Islet precursor cell (in vitro differentiated cells): ENCODE data around the gene TMEM132C.
"Not testable (repeated sequence)": the region's sequence is repeated elsewhere in the genome, so short reads cannot be mapped to it uniquely, and the experiment has no call there.

Source experiments
- DNase-seq: peaks from one replicate; pipeline ENCODE4 v3.0.0-alpha.2; 2018

TMEM132C gene

DNA sequence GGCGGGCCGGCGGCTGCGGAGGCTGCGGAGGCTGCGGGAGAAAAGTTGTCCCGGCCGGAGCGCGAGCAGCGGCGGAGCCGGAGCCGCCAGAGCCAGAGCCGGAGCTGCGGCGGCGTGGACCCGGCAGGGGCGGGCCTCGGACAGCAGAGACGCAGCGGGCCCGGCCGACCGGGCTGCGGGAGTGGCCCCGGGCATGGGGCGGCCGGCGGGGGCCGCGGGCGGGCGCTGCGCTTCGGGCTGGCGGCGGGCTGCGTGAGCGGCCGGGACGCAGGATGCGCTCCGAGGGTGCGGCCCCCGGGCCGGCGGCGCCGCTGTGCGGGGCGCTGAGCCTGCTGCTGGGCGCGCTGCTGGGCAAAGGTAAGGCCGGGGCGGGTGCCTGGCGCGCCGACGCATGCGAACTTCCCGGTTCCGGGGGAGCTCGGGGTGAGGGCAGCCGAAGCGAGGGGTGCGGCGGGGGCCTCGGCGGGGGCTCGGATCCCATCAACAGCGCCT, at the start of gene TMEM132C:
TMEM132C (plus strand) TSS at position 40 of the 492 bp plus-strand sequence; CDS start at position 273, 233 bp downstream.
- DNase-seq = peak; percentile 62

- peak; percentile 54 for DNase-seq
These were observed 42.7 kb upstream of the TMEM132C start for GRCh38 chr12:128224226-128224625.

DNA sequence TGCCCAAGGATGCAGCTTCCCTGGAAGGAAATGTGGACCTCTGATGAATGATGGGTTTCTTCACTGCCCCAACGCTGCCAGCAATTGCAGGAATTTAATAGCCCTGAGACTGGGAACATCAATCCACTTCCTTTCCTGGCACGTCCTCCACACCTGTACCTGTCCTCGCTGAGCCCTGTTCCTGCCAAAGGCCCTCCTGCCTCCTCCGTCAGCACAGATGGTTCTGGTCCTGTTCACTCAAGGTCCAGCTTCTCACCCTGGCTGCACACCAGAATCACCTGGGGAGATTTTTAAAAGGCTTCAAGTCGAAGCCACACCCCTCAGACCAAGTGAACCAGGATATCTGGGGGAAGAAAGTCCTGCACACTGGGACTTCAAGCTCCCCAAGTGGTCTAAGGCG, 38.4 kb upstream of the TMEM132C start:
- DNase-seq = no peak

DNA sequence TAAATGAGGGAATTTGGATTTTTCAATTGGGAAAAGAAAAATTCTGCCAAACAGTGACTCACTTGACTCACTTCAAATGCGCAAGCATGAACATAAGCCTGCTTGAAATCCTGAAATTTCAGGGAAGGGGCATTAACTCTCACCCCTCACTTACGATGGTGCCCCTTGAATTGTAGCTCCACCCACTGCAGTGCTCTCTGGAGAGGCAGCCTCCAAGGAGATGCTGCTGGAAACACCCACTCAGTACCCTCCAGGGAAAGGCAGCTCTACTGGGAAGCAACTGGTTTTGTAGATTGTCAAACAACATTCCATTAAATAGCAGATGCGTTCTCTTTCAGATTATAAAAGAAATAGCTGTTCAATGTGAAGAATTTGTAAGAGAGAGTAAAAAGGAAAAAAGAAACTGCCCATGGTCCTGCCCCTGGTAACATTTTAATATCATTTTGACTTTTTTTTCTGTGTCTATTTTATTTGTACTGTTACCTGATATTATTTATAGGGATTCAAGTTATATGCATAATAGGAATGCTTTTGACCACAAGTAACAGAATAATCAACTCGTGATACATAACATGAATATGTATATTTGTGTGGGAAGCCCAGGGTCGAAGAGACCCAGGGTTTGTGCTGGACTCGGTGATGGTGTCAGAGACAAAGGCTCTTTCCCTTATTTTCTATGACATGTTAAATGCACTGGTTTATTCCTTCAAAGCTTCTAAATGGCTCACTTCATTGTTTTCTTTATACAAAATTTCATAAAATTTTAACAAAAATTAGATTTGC, 31.1 kb upstream of the TMEM132C start:
- DNase-seq = no peak

- DNase-seq = no peak
These were observed 30.4 kb upstream of the TMEM132C start for GRCh38 chr12:128236525-128236924.

- no peak for DNase-seq
These were observed 26.2 kb upstream of the TMEM132C start for GRCh38 chr12:128240745-128241144.

- DNase-seq = no peak
These were observed 21.8 kb upstream of the TMEM132C start for GRCh38 chr12:128245121-128245520.

DNA sequence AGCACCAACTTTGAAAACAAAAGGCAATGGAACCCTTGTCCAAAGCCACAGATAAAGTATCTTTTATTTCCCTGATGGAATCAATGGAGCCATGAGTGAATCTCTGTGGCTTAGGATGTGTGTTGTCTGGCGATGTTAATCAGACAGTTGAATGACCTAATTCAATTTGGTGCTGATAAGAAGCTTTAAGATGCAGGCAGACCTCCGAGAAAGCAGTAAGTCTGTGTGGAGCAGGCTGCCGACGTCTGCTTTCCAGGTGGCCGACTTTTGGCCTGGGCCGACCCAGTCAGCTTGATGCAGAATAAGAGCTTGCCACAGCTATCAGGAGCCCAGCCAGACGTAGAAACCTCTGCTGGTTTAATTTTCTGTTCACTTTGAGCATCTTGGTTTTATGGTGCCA, 21.1 kb upstream of the TMEM132C start:
- DNase-seq = no peak

- DNase-seq = no peak
These were observed 16.9 kb upstream of the TMEM132C start for GRCh38 chr12:128250096-128250495.

GRCh38 chr12:128253829-128254228, 13.1 kb upstream of the TMEM132C start:
- not testable (repeated sequence) for DNase-seq

GRCh38 chr12:128258866-128259555, 8.0 kb upstream of the TMEM132C start:
- DNase-seq = peak; percentile 47

DNA sequence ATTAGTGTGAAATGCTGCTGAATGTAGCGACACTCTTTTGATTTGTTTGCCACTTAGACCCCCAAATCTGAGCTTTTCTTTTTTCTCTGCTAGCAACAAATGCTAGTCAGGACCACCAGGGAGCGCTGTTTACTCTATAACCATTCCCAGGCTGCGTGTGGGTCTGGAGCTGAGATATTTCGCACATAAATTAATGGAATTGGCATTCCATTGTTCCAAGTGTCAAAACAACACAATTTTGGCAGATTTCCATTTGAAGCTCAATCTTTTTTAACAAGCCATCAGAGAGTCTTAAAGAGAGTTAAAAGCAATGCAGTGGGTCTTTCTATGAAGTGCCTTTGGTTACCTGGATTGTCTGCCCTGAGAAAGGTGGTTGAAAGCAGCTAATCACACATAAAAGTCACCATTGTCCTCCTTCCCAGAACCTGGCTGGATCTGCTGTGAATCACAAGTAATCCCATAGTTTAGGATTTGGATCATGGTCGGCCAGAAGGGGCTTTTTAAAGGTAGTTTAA, 7.4 kb upstream of the TMEM132C start:
- DNase-seq = peak; percentile 64

DNA sequence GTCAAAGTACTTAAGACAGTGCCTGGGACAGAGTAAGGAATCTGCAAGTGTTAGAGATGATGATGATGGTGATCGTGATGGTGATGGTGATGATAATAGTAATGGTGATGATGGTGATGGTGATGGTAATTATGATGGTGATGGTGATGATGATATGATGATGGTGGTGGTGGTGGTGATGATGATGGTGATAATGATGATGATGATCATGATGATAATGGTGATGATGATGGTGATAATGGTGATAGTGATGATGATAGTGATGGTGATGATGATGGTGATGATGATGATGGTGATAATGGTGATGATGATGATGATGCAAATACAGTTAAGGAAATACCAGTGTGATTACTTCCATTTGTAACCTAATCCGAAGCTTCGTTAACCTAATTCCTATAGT, 5.2 kb upstream of the TMEM132C start:
- peak; percentile 2 for DNase-seq

DNA sequence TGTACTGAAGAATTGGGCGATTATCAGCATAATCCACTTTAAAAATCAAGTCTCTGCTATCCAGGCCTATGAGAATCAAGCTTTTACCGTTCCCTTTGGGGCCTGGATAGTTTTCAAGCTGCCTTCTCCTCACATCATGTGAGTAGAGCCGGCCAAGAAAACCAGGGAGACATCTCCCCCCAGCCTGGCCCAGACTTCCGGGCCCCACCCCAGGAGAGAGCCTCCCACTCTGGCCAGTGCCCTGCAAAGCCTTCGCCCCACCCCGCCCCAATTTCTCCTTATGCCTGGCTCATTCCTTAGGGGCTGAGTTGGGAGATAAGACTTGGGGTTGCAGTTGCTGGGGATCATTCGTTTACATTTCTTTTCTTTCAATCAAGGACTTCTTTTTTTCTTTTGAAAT, 1.4 kb upstream of the TMEM132C start:
- peak; percentile 42 for DNase-seq

- peak; percentile 52 for DNase-seq
These were observed 884 bp upstream of the TMEM132C start for GRCh38 chr12:128266086-128266485.

GRCh38 chr12:128266541-128267130, 334 bp upstream of the TMEM132C start:
- peak; percentile 64 for DNase-seq

GRCh38 chr12:128267651-128268378, 845 bp downstream of the TMEM132C start:
- peak; percentile 61 for DNase-seq

- DNase-seq = peak; percentile 55
These were observed 1.5 kb downstream of the TMEM132C start for GRCh38 chr12:128268379-128268995.

DNA sequence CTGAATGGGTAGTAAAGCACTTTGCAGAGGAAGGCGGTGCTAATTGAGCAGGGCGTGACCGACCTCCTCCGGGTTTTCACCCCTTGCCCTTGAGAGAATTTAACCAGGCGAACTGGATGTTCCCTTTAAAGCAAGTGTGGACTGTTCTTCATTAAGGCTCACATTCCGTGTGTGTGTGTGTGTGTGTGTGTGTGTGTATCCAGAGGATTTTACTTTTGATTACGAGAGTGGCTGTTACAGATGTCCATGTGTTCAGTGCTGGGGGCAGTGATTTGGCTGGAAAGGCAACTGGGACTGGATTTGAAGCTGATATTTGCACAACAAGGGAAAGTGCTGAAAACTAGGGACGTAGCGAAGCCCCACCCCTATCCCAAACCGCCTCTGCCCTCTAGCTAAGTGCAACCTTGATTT, 2.2 kb downstream of the TMEM132C start:
- peak; percentile 55 for DNase-seq

- DNase-seq = peak; percentile 17
These were observed 9.5 kb downstream of the TMEM132C start for GRCh38 chr12:128276471-128276870.

GRCh38 chr12:128286970-128287369, 20.0 kb downstream of the TMEM132C start:
- DNase-seq = no peak

DNA sequence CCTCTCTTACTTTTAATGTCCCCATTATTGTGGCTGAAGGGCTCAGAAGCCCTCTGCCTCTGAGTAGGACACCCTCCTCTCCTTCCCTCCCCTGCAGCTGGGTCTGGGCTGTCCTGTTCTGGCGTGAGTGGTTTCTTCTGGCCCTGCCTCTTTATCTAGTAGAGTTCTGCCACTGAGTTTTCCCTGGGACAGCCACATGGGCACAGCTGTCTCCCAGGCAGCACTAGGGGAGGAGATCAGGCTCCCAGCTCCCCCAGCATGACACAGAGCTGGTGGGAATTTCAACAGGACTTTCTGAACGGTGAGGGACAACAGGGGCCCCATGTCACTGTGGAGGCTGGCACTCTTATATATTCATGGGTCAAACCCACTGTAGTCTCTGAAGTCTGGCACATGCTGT, 21.4 kb downstream of the TMEM132C start:
- DNase-seq = no peak
